SK-N-SH treated with all-trans-retinoic acid at 6 μM for 48 hours (cell line): ENCODE data around the gene GDF7.

Source experiments
- ARNTL ChIP-seq: fragments of 450-650 bp; formaldehyde crosslinking; IDR thresholded peaks from 2 replicates; pipeline ENCODE4 v1.5.0; 2020; ENCODE audit warnings: low read depth, mild to moderate bottlenecking, moderate library complexity, borderline replicate concordance
- BACH2 ChIP-seq: fragments of 250-450 bp; sonication (Bioruptor Pico); IDR thresholded peaks from 2 replicates; pipeline ENCODE4 v1.9.0; 2021; ENCODE audit warnings: mild to moderate bottlenecking, borderline replicate concordance
- CREB5 ChIP-seq: fragments of 250-450 bp; sonication (Bioruptor Pico); IDR thresholded peaks from 2 replicates; pipeline ENCODE4 v1.5.1; 2020; ENCODE audit warnings: low read depth, mild to moderate bottlenecking, moderate library complexity
- GLIS3 ChIP-seq: fragments of 250-450 bp; sonication (Bioruptor Pico); IDR thresholded peaks from 2 replicates; pipeline ENCODE4 v1.5.0; 2020; ENCODE audit warnings: mild to moderate bottlenecking, moderate library complexity
- PATZ1 ChIP-seq: fragments of 250-450 bp; sonication (Bioruptor Pico); IDR thresholded peaks from 2 replicates; pipeline ENCODE4 v1.8.0; 2020; ENCODE audit warnings: mild to moderate bottlenecking, moderate library complexity, borderline replicate concordance
- POU6F1 ChIP-seq: fragments of 250-450 bp; sonication (Bioruptor Pico); IDR thresholded peaks from 2 replicates; pipeline ENCODE4 v1.8.0; 2021; ENCODE audit warnings: low read depth, mild to moderate bottlenecking, moderate library complexity, borderline replicate concordance
- PPARA ChIP-seq: fragments of 250-450 bp; sonication (Bioruptor Pico); IDR thresholded peaks from 2 replicates; pipeline ENCODE4 v1.5.0; 2020; ENCODE audit warnings: mild to moderate bottlenecking, borderline replicate concordance
- RARB ChIP-seq: fragments of 250-450 bp; sonication (Bioruptor Pico); IDR thresholded peaks from 2 replicates; pipeline ENCODE4 v1.8.0; 2021; ENCODE audit warnings: mild to moderate bottlenecking, moderate library complexity
- TCF4 ChIP-seq: fragments of 250-450 bp; sonication (Bioruptor Pico); IDR thresholded peaks from 2 replicates; pipeline ENCODE4 v1.8.0; 2021; ENCODE audit warnings: mild to moderate bottlenecking, moderate library complexity, borderline replicate concordance
- TOX ChIP-seq: fragments of 250-450 bp; sonication (Bioruptor Pico); IDR thresholded peaks from 2 replicates; pipeline ENCODE4 v1.8.0; 2021; ENCODE audit warnings: mild to moderate bottlenecking, moderate library complexity, borderline replicate concordance
- ZFP3 ChIP-seq: fragments of 250-450 bp; sonication (Bioruptor Pico); IDR thresholded peaks from 2 replicates; pipeline ENCODE4 v1.5.0; 2020; ENCODE audit warnings: mild to moderate bottlenecking, moderate library complexity
- ZNF565 ChIP-seq: fragments of 450-650 bp; formaldehyde crosslinking; conservative IDR thresholded peaks from 2 replicates; pipeline ENCODE4 v1.5.0; 2020; ENCODE audit warnings: low read depth, mild to moderate bottlenecking, moderate library complexity
- TF ChIP-seq, protein P1 (sequence below): fragments of 250-450 bp; sonication (Bioruptor Pico); IDR thresholded peaks from 2 replicates; pipeline ENCODE4 v1.5.1; 2021; ENCODE audit warnings: mild to moderate bottlenecking, moderate library complexity

DNA sequence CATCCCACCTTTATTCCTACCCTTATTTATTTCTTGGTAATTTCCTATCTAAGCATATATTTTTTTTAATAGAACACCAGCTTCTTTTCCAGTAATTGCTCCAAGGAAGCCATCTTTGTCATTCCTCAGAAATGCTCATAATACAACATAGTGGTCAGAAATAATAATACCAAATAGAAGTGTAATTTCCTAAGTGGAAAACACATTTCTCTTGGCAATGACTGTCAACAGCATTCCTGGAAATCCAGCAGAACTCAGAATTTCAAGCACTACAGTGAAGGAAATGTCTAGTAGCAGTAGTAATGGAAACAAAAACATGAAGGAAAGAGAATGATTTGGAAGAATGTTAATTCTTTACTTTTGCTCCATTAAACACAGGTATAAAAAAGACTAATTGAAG lies 56.6 kb downstream of the GDF7 start:
- TF ChIP-seq TCF4 (no peak), PPARA (CRISPR knock-in tag) (no peak), CREB5 (CRISPR knock-in tag) (no peak), TOX (CRISPR knock-in tag) (no peak), ZFP3 (CRISPR knock-in tag) (no peak), ZNF565 (CRISPR knock-in tag) (no peak), PATZ1 (CRISPR knock-in tag) (no peak), ARNTL (CRISPR knock-in tag) (no peak), RARB (CRISPR knock-in tag) (no peak), GLIS3 (CRISPR knock-in tag) (no peak), BACH2 (CRISPR knock-in tag) (no peak), POU6F1 (CRISPR knock-in tag) (no peak)
- TF ChIP-seq, protein P1, sequence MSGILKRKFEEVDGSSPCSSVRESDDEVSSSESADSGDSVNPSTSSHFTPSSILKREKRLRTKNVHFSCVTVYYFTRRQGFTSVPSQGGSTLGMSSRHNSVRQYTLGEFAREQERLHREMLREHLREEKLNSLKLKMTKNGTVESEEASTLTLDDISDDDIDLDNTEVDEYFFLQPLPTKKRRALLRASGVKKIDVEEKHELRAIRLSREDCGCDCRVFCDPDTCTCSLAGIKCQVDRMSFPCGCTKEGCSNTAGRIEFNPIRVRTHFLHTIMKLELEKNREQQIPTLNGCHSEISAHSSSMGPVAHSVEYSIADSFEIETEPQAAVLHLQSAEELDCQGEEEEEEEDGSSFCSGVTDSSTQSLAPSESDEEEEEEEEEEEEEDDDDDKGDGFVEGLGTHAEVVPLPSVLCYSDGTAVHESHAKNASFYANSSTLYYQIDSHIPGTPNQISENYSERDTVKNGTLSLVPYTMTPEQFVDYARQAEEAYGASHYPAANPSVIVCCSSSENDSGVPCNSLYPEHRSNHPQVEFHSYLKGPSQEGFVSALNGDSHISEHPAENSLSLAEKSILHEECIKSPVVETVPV (CRISPR knock-in tag), result no peak
